ENCODE data around the gene BCL11B. TPM values are rescaled to one million over a fixed set of nuclear protein-coding genes. Genes with fewer than 3 reads are reported as not detected.

The BCL11B gene
- total RNA-seq, 2 experiments from 2014 or later = 62.1 to 66.2 TPM

DNA sequence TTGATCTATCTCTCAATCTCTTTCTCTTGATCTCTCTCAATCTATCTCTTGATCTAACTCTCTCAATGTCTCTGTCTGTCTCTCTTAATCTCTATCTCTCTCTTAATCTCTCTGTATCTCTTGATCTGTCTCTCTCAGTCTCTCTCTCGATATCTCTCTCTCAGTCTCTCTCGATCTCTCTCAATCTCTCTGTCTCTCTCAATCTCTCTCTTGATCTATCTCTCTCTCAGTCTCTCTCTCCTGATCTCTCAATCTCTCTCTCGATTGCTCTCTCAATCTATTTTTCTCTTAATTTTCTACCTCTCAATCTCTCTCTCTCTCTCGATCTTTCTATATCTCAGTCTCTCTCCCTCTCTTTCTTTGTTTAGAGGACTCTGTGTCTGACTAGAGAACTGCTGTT, 126.7 kb downstream of the BCL11B start:
- intact Hi-C loops (cut with DNase I, micrococcal nuclease) = no loop called here

DNA sequence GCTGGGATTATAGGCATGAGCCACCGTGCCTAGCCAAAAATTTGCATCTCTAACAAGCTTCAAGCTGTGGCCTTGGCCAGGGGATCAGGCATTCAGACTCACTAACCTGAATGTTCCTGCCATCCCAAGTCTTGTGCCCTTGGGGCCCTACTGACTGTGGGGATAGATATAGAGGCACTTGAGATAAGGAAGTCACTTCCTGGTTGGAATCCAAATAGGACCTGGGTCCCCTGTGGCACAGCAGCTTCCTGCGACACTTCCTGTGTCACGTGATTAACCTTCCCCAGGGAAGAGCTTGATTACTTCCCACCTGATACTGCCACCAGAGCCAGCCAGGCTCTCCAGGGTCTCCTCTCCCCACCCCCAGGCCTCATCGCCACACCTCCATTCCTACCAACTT, 128.2 kb downstream of the BCL11B start:
- no peak overlapping the region for H3K27ac Mint-ChIP-seq
- H3K36me3 Mint-ChIP-seq (ENCODE audit: low read depth) = no peaks in the 10 kb centered on the region
- H3K4me3 Mint-ChIP-seq = no peak overlapping the region

More for the DNA sequence above, 126.7 kb downstream of the BCL11B start:
- Mint-ChIP-seq H3K27ac (no peak overlapping the region), H3K9me3 (ENCODE audit: low read depth) (no peaks in the 10 kb centered on the region), H3K4me3 (no peak overlapping the region), H3K27me3 (no peaks in the 10 kb centered on the region), H3K36me3 (ENCODE audit: low read depth) (no peaks in the 10 kb centered on the region), H3K4me1 (peaks cover 5% of the 10 kb centered on the region)
- no peak for DNase-seq
- ChIA-PET POLR2A (no interaction called here), CTCF (no interaction called here)
- ATAC-seq = no peak

DNA sequence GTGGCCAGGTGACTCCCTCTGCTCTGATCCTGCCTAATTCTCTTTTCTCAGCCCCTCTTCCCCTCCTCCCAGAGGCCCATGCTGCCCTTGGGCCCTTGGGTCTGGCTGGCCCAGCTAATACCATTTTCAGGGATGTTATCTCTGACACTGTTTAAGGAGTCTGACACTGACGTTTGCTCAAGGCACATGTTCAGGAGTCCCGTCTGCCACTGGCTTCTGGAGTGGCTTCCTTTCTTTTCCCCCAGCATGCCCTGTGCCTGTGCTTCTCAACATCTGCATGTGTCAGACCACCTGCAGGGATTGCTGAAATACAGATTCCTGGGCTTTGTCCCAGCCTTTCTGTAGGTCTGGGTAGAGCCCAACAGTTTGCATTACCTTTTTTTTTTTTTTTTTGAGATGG, 128.9 kb downstream of the BCL11B start:
- Mint-ChIP-seq H3K4me3 (no peak overlapping the region), H3K27ac (no peak overlapping the region), H3K27me3 (no peaks in the 10 kb centered on the region), H3K36me3 (ENCODE audit: low read depth) (no peaks in the 10 kb centered on the region), H3K4me1 (peaks cover 8% of the 10 kb centered on the region), H3K9me3 (ENCODE audit: low read depth) (no peaks in the 10 kb centered on the region)
- ATAC-seq (no peak), DNase-seq (no peak)
- intact Hi-C loops (cut with DNase I, micrococcal nuclease) = no loop called here
- CTCF ChIA-PET = interaction anchor here (0.7 kb wide), 1 partner anchor 10 kb away, joined by 3 read pairs; no protein-coding TSS in a partner anchor
- POLR2A ChIA-PET = no interaction called here

More for the DNA sequence above, 128.2 kb downstream of the BCL11B start:
- CTCF ChIA-PET = no interaction called here
- no peak for ATAC-seq
- POLR2A ChIA-PET = no interaction called here
- Mint-ChIP-seq H3K4me1 (peaks cover 5% of the 10 kb centered on the region), H3K9me3 (ENCODE audit: low read depth) (no peaks in the 10 kb centered on the region), H3K27me3 (no peaks in the 10 kb centered on the region)
- DNase-seq = no peak
- intact Hi-C loops (cut with DNase I, micrococcal nuclease) = no loop called here

DNA sequence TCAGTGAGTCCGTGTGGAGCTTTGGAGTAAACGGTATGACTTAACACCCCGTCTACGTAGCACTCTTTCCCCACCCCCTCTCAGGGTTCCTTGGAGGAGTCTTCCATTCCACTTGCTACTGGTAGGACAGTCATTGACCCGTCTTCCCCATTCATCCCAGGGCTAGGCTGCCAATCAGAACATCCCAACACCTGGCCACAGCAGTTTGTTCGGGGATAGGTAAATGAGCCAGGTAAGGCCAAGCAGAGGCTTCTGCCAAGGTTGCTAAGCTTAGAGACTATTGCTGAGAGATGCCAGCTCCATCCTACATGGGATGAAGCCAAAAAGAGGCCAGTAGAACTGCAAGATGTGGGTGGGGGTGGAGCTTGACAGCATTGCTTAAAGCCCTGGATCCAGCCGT, 130.8 kb downstream of the BCL11B start:
- no peak for DNase-seq
- ATAC-seq = no peak
- no peak overlapping the region for H3K4me3 Mint-ChIP-seq
- H3K4me1 Mint-ChIP-seq = peaks cover 16% of the 10 kb centered on the region
- no peaks in the 10 kb centered on the region for H3K9me3 Mint-ChIP-seq (ENCODE audit: low read depth)
- ChIA-PET POLR2A (no interaction called here), CTCF (no interaction called here)
- no peaks in the 10 kb centered on the region for H3K36me3 Mint-ChIP-seq (ENCODE audit: low read depth)
- intact Hi-C loops (cut with DNase I, micrococcal nuclease) = no loop called here
- H3K27me3 Mint-ChIP-seq = no peaks in the 10 kb centered on the region
- H3K27ac Mint-ChIP-seq = no peak overlapping the region

DNA sequence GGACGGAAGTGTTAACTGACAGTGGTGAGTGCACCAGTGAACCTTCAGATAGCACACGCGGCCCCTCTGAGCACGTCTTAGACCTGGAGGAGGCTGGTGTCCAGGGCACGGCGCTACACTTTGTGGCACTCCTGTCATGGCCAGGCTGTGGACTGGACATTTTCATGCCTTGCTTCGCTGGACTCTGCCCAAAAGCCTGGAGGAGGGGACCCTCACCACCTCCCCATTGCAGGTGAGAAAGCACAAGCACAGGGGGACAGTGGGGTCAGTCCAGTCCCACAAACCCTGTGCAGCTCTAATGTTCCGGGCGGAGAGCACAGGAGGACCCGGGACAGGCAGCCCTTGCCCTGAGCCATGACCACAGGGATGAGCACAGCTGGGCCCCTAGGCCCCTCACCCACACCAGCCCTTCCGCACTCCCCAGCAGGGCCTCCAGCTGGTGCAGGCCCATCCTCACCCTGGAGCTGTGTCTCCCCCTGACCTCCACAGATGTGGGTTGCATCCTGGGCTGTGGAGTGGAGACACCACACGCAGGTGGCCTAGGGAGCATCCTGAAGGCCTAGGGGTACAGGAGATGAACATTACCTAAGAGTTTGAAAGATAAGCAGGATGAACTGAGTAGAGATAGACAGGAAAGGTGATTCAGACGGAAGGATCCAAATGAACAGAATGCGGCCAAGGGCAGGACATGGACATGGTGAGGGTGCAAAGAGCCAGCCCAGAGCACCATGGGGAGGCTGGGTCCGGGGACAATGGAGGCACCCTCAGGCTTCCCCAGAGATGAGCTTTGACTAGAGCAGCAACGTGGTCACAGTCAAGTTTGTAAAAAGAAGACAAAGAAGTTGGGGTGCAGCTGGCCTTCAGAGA, 132.8 kb downstream of the BCL11B start:
- ChIA-PET POLR2A (interaction anchor here (1.1 kb wide), 1 partner anchor 8 kb away, joined by 4 read pairs; no protein-coding TSS in a partner anchor), CTCF (interaction anchor here (0.5 kb wide), 1 partner anchor 60 kb away, joined by 3 read pairs; no protein-coding TSS in a partner anchor)
- no peak for ATAC-seq
- Mint-ChIP-seq H3K27me3 (no peaks in the 10 kb centered on the region), H3K9me3 (ENCODE audit: low read depth) (no peaks in the 10 kb centered on the region), H3K4me3 (no peak overlapping the region), H3K36me3 (ENCODE audit: low read depth) (no peaks in the 10 kb centered on the region), H3K4me1 (peaks cover 16% of the 10 kb centered on the region), H3K27ac (no peak overlapping the region)
- intact Hi-C loops (cut with DNase I, micrococcal nuclease) = no loop called here
- no peak for DNase-seq

DNA sequence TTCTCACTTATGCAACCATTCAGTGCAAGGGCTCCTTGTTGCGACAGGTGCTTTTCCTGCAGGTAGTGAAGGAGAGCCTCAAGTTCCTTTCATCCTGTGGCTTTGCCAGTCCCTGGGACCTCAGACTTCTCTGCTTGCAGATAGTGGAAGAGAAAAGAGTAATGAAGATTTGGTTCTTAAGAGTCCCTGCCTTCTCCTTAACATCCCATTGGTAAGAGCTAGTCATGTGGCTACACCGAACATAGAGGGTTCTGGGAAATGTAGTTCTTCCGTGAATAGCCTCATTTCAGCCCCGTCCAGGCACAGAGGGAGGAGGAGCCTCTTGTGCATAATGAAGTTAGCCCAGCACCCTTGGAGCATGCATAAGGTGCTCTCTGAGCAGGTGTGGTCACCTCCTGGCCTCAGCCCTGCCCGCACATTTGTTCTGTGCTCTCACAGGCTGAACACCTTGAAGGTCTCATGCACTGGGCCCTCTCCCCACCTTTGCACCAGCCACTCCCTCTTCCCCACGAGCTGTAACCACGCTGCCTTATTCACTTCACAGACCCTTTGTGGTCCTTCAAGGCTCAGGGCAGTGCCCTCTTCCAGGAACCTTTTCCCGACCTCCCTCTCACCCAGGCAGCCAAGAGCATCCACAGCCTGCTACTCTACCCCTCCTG, 134.0 kb downstream of the BCL11B start:
- peaks cover 19% of the 10 kb centered on the region for H3K4me1 Mint-ChIP-seq
- peak overlapping the region; percentile 37 for H3K4me3 Mint-ChIP-seq
- no peak overlapping the region for H3K27ac Mint-ChIP-seq
- intact Hi-C loops (cut with DNase I, micrococcal nuclease) = no loop called here
- H3K36me3 Mint-ChIP-seq (ENCODE audit: low read depth) = no peaks in the 10 kb centered on the region
- peak; percentile 96 for ATAC-seq
- DNase-seq = no peak
- ChIA-PET POLR2A (interaction anchor here (1.1 kb wide), 1 partner anchor 9 kb away, joined by 4 read pairs; no protein-coding TSS in a partner anchor), CTCF (interaction anchor here (0.6 kb wide), 1 partner anchor 50 kb away, joined by 3 read pairs; no protein-coding TSS in a partner anchor)
- H3K9me3 Mint-ChIP-seq (ENCODE audit: low read depth) = no peaks in the 10 kb centered on the region
- H3K27me3 Mint-ChIP-seq = no peaks in the 10 kb centered on the region

DNA sequence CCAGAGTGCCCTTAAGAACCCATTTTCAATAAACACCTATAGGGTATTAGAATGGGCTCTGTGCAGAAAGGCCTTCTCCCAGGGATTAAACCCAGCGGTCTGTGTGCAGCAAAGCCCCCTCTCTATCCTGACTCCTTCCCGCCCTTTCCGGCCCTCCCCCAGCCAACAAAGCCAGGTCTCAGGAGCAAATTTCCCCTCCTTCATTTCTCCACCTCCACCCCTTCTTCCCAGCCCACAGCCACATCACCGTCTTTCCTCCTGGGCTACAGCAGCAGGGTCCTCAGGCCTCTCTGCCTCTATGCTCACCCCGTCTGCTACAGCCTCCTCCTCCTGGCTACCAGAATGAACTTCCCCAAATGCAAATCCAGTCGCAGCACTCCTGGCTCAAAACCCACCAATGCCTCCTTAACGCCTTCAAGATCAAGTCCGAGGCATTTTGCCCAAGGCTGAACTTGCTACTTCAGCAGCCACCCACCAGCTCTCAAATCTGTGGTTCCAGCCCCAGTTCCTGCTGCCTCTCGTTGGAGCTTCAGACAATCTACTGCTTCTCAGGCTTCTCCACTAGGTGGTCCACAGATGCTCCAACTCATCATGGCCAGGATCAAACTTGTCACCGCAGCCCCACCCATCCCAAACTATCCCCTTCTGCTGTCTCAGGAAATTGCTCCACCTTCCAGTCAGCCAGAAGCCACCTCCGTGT, 134.8 kb downstream of the BCL11B start:
- no peaks in the 10 kb centered on the region for H3K9me3 Mint-ChIP-seq (ENCODE audit: low read depth)
- ChIA-PET POLR2A (no interaction called here), CTCF (interaction anchor here (0.6 kb wide), 1 partner anchor 51 kb away, joined by 3 read pairs; no protein-coding TSS in a partner anchor)
- H3K4me1 Mint-ChIP-seq = peaks cover 19% of the 10 kb centered on the region
- H3K4me3 Mint-ChIP-seq = no peak overlapping the region
- H3K27me3 Mint-ChIP-seq = no peaks in the 10 kb centered on the region
- intact Hi-C loops (cut with DNase I, micrococcal nuclease) = no loop called here
- ATAC-seq = no peak
- no peak overlapping the region for H3K27ac Mint-ChIP-seq
- H3K36me3 Mint-ChIP-seq (ENCODE audit: low read depth) = no peaks in the 10 kb centered on the region
- DNase-seq = no peak

DNA sequence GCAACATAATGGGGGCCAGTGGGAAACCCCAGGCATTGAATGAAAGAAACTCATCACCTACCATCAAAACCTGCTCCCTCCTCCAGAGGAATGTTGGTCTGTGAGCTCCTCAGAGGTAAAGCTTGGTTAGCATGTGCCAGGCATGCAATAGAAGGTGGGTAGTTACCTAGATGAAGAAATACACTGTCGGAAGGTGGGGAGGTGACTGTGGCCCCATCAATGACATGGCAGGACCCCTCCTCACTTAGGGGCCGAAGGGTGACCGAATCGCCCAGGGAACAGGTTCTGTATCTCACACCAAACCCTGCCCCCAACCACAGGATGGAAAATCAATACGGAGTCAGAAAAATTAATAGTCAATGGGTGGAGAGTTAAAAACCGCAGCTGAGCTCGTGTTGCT, 135.6 kb downstream of the BCL11B start:
- no peaks in the 10 kb centered on the region for H3K9me3 Mint-ChIP-seq (ENCODE audit: low read depth)
- CTCF ChIA-PET = no interaction called here
- POLR2A ChIA-PET = no interaction called here

DNA sequence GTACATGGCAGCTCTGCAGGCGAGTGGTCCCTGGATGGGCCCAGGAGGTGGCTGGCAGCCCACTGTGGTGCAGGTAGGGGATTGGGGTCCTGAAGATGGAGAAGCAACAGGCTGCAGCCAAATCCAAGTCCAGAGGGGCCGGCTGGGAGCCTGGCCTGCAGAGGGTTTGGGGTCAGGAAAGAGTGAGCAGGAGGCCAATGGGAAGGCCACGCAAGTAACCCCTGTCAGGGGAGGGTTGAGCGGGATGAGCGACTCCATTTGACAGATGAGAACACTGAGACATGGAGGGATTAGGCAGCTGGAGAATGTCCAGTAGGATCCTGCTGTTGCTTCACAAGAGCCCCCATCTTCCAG, 136.0 kb downstream of the BCL11B start:
- H3K4me3 Mint-ChIP-seq = no peak overlapping the region
- intact Hi-C loops (cut with DNase I, micrococcal nuclease) = no loop called here
- H3K27ac Mint-ChIP-seq = no peak overlapping the region
- peaks cover 19% of the 10 kb centered on the region for H3K4me1 Mint-ChIP-seq
- ChIA-PET POLR2A (no interaction called here), CTCF (no interaction called here)
- no peaks in the 10 kb centered on the region for H3K27me3 Mint-ChIP-seq
- no peak for DNase-seq
- H3K9me3 Mint-ChIP-seq (ENCODE audit: low read depth) = no peaks in the 10 kb centered on the region
- no peak for ATAC-seq
- H3K36me3 Mint-ChIP-seq (ENCODE audit: low read depth) = no peaks in the 10 kb centered on the region

More for the DNA sequence above, 135.6 kb downstream of the BCL11B start:
- DNase-seq = no peak
- no peak overlapping the region for H3K27ac Mint-ChIP-seq
- no peaks in the 10 kb centered on the region for H3K36me3 Mint-ChIP-seq (ENCODE audit: low read depth)
- intact Hi-C loops (cut with DNase I, micrococcal nuclease) = no loop called here
- peaks cover 19% of the 10 kb centered on the region for H3K4me1 Mint-ChIP-seq
- ATAC-seq = no peak
- H3K27me3 Mint-ChIP-seq = no peaks in the 10 kb centered on the region
- H3K4me3 Mint-ChIP-seq = no peak overlapping the region

DNA sequence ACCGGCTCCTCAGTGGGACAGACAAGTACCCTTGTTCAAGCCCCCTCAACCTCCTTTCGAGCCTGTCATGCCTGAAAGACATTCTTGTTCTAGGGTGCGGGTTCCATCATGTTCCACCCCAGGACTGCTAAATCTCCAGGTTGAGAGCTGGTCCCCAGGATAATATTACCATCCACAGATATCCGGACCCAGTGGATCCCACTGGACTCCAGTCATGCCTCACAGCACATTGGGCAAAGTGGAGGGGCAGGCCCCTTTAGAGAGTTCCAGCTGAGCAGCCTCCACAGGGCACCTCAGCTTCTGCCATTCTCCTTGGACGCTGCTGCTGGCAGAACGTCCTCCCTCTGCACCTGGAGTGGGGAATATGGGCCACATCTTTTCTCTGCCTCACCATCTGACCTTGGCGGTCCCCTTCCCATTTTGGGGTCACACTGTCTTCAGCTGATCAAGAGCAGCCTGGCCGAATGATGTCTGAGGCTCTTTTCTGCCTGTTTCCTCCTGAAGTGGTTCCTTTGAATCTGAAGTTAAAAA, 137.4 kb downstream of the BCL11B start:
- Mint-ChIP-seq H3K27ac (no peak overlapping the region), H3K9me3 (ENCODE audit: low read depth) (no peaks in the 10 kb centered on the region), H3K36me3 (ENCODE audit: low read depth) (no peaks in the 10 kb centered on the region), H3K4me1 (peaks cover 21% of the 10 kb centered on the region), H3K27me3 (no peaks in the 10 kb centered on the region), H3K4me3 (no peak overlapping the region)
- ATAC-seq (no peak), DNase-seq (no peak)
- intact Hi-C loops (cut with DNase I, micrococcal nuclease) = no loop called here
- ChIA-PET POLR2A (no interaction called here), CTCF (no interaction called here)

DNA sequence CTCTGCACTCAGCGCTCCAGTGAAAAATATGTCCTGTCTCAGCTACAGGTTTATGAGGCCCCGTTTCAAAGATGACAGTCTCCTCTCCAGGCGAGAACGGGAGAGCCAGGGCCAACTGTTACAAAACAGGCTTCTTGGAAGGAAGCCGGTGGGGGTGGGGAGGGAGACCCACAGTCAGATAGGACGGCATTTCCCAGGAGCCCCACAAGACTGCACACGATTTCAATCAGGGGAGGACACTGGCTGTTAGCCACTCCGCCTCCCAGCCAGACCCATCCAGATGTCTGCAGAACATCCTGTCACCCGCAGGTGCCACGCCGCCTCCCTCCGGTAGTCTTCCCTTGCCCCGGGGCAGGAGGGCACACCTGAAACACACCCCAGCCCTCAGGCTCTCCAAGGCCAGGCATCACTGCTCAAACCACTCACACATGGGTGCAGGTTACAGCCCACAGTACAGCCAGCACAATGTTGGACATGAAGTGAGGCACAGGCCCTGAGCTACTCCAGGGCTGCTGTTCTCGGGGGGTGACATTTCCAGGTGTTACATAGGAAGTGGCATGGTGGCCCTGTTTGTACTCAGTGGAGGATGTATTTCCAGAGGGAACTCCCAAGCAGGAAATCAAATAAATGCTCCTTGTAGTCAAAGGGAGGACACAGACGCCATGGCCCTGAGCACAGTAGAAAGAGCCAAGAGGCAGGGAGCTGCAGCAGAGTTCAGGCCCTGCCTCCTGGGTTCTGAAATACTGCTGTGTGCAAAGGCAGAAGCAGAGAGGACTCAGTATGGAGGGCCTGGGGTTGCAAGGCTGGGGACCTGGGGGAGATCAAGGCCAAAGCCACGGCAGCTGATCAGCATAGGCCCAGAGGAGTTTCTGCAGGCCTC, 138.1 kb downstream of the BCL11B start:
- DNase-seq (no peak), ATAC-seq (no peak)
- Mint-ChIP-seq H3K9me3 (ENCODE audit: low read depth) (no peaks in the 10 kb centered on the region), H3K4me3 (no peak overlapping the region), H3K4me1 (peaks cover 27% of the 10 kb centered on the region), H3K27me3 (no peaks in the 10 kb centered on the region), H3K36me3 (ENCODE audit: low read depth) (no peaks in the 10 kb centered on the region), H3K27ac (no peak overlapping the region)
- intact Hi-C loops (cut with DNase I, micrococcal nuclease) = no loop called here
- ChIA-PET POLR2A (no interaction called here), CTCF (no interaction called here)

Data from activated CD4-positive, alpha-beta T cell treated with anti-CD3 and anti-CD28 coated beads for 36 hours (primary cell).